K562 (cell line): ENCODE data around the gene ZBTB46. TPM values are rescaled to one million over a fixed set of nuclear protein-coding genes. Genes with fewer than 3 reads are reported as not detected.

Source experiments
- CREBBP ChIP-seq: IDR thresholded peaks from one replicate; pipeline ENCODE4 v1.6.1; 2012; ENCODE audit warnings: low read depth, mild to moderate bottlenecking, control low read depth, inconsistent platforms, low read length
- EP300 ChIP-seq: IDR thresholded peaks from 2 replicates; pipeline ENCODE4 v1.6.1; 2012; ENCODE audit warnings: low read length, improper control_type of control experiment
- FIP1L1 ChIP-seq: fragments of 200-400 bp; formaldehyde crosslinking; IDR thresholded peaks from 2 replicates; pipeline ENCODE4 v1.6.1; 2018; ENCODE audit warnings: mild to moderate bottlenecking, low read depth, low read length; ENCODE audit not compliant: poor library complexity, severe bottlenecking
- FOS ChIP-seq: IDR thresholded peaks from 3 replicates; pipeline ENCODE4 v1.6.1; 2011; ENCODE audit not compliant: insufficient read length; ENCODE audit errors: extremely low read depth
- GMEB1 ChIP-seq: fragments of 250-450 bp; sonication (Bioruptor Pico); IDR thresholded peaks from 2 replicates; pipeline ENCODE4 v1.4.0; 2020; ENCODE audit warnings: mild to moderate bottlenecking
- GTF2E2 ChIP-seq: fragments of 200-800 bp; sonication (Bioruptor generic); IDR thresholded peaks from 2 replicates; pipeline ENCODE4 v1.6.1; 2016; ENCODE audit warnings: missing genetic modification characterization, missing compliant biosample characterization
- HBP1 ChIP-seq: fragments of 450-650 bp; formaldehyde crosslinking; IDR thresholded peaks from 2 replicates; pipeline ENCODE4 v1.4.0; 2022; ENCODE audit warnings: missing genetic modification characterization
- NCOA1 ChIP-seq: fragments of 450-650 bp; IDR thresholded peaks from 2 replicates; pipeline ENCODE4 v1.6.1; 2016; ENCODE audit warnings: low read depth
- NONO ChIP-seq, 2 experiments: fragments of 200-400 bp in 1 of 2; fragments of 450-650 bp in 1 of 2; formaldehyde crosslinking in 1 of 2; IDR thresholded peaks; 2 replicates each; pipeline ENCODE4 v1.6.1; 2017; ENCODE audit warnings: low read depth in 2 of 2, mild to moderate bottlenecking in 2 of 2, moderate library complexity in 2 of 2, low read length in 1 of 2
- POLR2AphosphoS2 ChIP-seq: IDR thresholded peaks from 2 replicates; pipeline ENCODE4 v1.6.1; 2012; ENCODE audit warnings: low read length, improper control_type of control experiment
- POLR2AphosphoS5 ChIP-seq: IDR thresholded peaks from 2 replicates; pipeline ENCODE4 v1.6.1; 2011; ENCODE audit warnings: mild to moderate bottlenecking, low read depth, low read length, moderate library complexity; ENCODE audit not compliant: control insufficient read depth, insufficient read depth
- POLR2G ChIP-seq: fragments of 200-400 bp; formaldehyde crosslinking; IDR thresholded peaks from 2 replicates; pipeline ENCODE4 v1.6.1; 2017; ENCODE audit warnings: low read depth, mild to moderate bottlenecking, antibody characterized with exemption, low read length, moderate library complexity
- RBM15 ChIP-seq: fragments of 200-400 bp; formaldehyde crosslinking; IDR thresholded peaks from 2 replicates; pipeline ENCODE4 v1.6.1; 2018; ENCODE audit warnings: mild to moderate bottlenecking, low read length, moderate library complexity; ENCODE audit not compliant: insufficient read depth
- RBM34 ChIP-seq: fragments of 200-400 bp; formaldehyde crosslinking; IDR thresholded peaks from 2 replicates; pipeline ENCODE4 v1.6.1; 2018; ENCODE audit warnings: low read length, borderline replicate concordance; ENCODE audit not compliant: insufficient read depth
- SMARCE1 ChIP-seq: fragments of 450-650 bp; IDR thresholded peaks from 2 replicates; pipeline ENCODE4 v1.7.1; 2016; ENCODE audit warnings: mild to moderate bottlenecking
- SREBF1 ChIP-seq: fragments of 150-350 bp; IDR thresholded peaks from 2 replicates; pipeline ENCODE4 v1.6.1; 2014; ENCODE audit warnings: antibody characterized with exemption, low read depth, low read length, borderline replicate concordance
- STAG1 ChIP-seq: sonication (generic); formaldehyde crosslinking; IDR thresholded peaks from 2 replicates; pipeline ENCODE4 v1.5.0; 2020; ENCODE audit warnings: missing genetic modification reagents, borderline replicate concordance
- THAP7 ChIP-seq: fragments of 250-450 bp; sonication (Bioruptor Pico); IDR thresholded peaks from 2 replicates; pipeline ENCODE4 v1.5.0; 2021
- ZBED1 ChIP-seq: IDR thresholded peaks from 2 replicates; pipeline ENCODE4 v1.6.1; 2014
- ZNF274 ChIP-seq: IDR thresholded peaks from 2 replicates; pipeline ENCODE4 v1.6.1; 2011; ENCODE audit warnings: low read depth, mild to moderate bottlenecking, low read length, moderate library complexity, borderline replicate concordance
- ZNF436 ChIP-seq: fragments of 250-450, 450-650 bp; sonication (Bioruptor Pico); formaldehyde crosslinking; IDR thresholded peaks from 2 replicates; pipeline ENCODE4 v1.7.0; 2020; ENCODE audit warnings: mild to moderate bottlenecking
- ZNF668 ChIP-seq: fragments of 250-450 bp; sonication (Bioruptor Pico); IDR thresholded peaks from 2 replicates; pipeline ENCODE4 v1.8.0; 2022; ENCODE audit warnings: mild to moderate bottlenecking, inconsistent platforms
- polyA plus RNA-seq, 8 experiments: library from polyadenylated mRNA; depleted of rRNA in 4 of 8; stranded (reverse) in 5 of 8; unstranded in 3 of 8; fragments of >200 nt; fragmentation: Nextera tagmentation in 2 of 8; fragmentation: Illumina TruSeq in 1 of 8; extraction: Ambion mirVana in 2 of 8; extraction: Trizol in 1 of 8; gene quantifications; 2 replicates each; pipeline versions ENCODE4 v1.2.1 to v1.2.3, GENCODE V29; 2011 to 2014; ENCODE audit warnings: inconsistent platforms in 1 of 8, missing spikeins in 1 of 8
- total RNA-seq, 7 experiments: library from RNA; depleted of rRNA in 6 of 7; stranded (reverse); fragments of >200 nt in 6 of 7; fragmentation: Illumina TruSeq in 2 of 7; extraction: Trizol in 2 of 7; gene quantifications; 2 replicates each; pipeline versions ENCODE4 v1.2.1 to v1.2.3, GENCODE V29; 2011 to 2021; ENCODE audit warnings: low replicate concordance in 1 of 7
- TF ChIP-seq, protein P1 (sequence below): sonication (generic); formaldehyde crosslinking; IDR thresholded peaks from 2 replicates; pipeline ENCODE4 v1.8.0; 2022; ENCODE audit warnings: missing genetic modification reagents, mild to moderate bottlenecking, moderate library complexity, borderline replicate concordance

Gene ZBTB46
- total and polyA plus RNA-seq, 9 of the 15 experiments (the other 6 are each of a cell fraction or from before 2014, with no cell fraction given), result 0.29 to 4.1 (median 1.1) TPM

DNA sequence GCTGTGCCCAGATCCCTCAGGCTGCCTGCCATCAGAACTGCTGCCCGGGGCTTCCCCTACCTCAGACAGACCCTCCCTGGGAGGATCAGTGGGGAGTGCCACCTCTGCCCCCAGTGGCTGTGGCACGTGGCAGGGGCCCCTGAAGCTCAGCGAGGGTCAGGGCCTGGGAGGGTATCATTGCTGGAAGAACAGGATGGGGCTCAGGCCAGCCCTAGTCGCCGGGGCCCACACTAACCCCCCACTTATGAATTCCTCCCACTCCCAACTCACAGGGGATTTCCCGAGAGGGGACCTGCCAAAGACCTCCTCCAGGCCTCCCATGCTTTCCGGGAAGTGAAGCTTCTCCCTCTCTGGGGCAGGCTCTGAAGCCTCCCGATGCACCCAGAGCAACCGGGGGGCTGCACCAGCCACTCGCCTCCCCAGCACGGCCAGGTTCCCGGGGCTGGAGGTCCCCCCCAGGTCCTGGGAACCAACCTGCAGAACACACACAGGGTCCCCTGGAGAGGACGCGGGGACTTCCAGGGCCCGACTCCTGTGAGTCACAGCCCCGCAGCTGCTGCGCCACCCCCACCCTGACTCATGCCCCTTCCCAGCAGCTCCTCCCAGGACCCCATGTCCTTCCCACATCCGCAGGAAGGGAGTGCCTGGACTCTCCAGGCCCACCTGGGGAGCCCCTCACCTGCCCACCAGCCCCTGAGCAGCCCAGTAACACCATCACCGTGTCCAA lies 132.2 kb downstream of the ZBTB46 start (continued):
- 0 out of 2 replicates have a peak, but pooled peaks have one; percentile 57 for TF ChIP-seq ZBED1
- TF ChIP-seq POLR2G, result peak; percentile 70
- no peak for TF ChIP-seq SREBF1
- TF ChIP-seq GMEB1 (CRISPR knock-in tag), result no peak
- TF ChIP-seq POLR2AphosphoS5, result peak; percentile 26; the same call in 1 of the 2 replicates
- no peak for TF ChIP-seq HBP1 (CRISPR knock-in tag)
- TF ChIP-seq RBM34, result no peak
- TF ChIP-seq ZNF274, result no peak
- TF ChIP-seq CREBBP, result no peak
- TF ChIP-seq ZNF436, result no peak
- TF ChIP-seq ZNF668 (CRISPR knock-in tag), result no peak
- TF ChIP-seq, protein P1, sequence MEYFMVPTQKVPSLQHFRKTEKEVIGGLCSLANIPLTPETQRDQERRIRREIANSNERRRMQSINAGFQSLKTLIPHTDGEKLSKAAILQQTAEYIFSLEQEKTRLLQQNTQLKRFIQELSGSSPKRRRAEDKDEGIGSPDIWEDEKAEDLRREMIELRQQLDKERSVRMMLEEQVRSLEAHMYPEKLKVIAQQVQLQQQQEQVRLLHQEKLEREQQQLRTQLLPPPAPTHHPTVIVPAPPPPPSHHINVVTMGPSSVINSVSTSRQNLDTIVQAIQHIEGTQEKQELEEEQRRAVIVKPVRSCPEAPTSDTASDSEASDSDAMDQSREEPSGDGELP (CRISPR knock-in tag), result peak; percentile 57; the same call in 1 of the 2 replicates
- peak; percentile 59; the same call in 1 of the 2 replicates for TF ChIP-seq SMARCE1
- TF ChIP-seq THAP7 (CRISPR knock-in tag), result no peak
- TF ChIP-seq RBM15, result no peak
- no peak for TF ChIP-seq EP300
- TF ChIP-seq NONO (IDR thresholded peaks at IDR 0.05; ENCODE audit: low read depth in 2 of 2, low read length in 1 of 2), result no peak
- no peak for TF ChIP-seq FOS
- TF ChIP-seq NCOA1, result no peak
- peak; percentile 18 for TF ChIP-seq FIP1L1
- no peak for TF ChIP-seq GTF2E2
- no peak for TF ChIP-seq STAG1 (CRISPR knock-in tag)
- peak; percentile 85 for TF ChIP-seq POLR2AphosphoS2
